PC-3 (cell line): Measurements from ENCODE around the gene SETBP1.

Source experiments
- EZH2 ChIP-seq: fragments of 300-600 bp; sonication (generic); IDR thresholded peaks from one replicate; pipeline ENCODE4 v1.6.1; 2017; ENCODE audit warnings: antibody characterized with exemption, mild to moderate bottlenecking, low read length; ENCODE audit not compliant: unreplicated experiment
- TF ChIP-seq, protein P1 (sequence below): fragments of 300-600 bp; sonication (generic); conservative IDR thresholded peaks from 2 replicates; pipeline ENCODE4 v1.5.1; 2017; ENCODE audit warnings: antibody characterized with exemption, low read depth, mild to moderate bottlenecking, low read length

DNA sequence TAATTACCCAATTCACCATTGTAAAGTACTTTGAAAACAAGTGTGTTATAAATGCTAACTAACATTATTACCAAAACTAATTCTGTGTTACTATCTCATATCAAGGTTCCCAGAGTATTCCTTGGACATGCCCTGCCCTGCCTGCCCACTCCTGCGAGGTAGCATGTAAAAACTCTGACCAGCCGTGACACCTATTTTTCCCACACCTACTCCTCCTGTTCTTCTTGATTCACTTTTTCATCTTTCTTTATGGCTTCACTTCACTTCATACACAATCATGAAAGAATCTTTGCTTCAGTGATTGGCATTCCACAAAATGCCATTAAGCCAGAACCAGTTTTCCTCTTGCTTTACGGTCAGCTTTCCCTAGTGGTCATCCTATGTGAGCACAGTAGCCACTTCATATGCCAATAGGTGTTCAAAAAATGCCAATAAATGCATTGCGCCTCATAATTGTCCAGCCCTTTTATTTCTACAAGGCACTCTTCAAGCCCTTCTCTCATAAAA lies 42.6 kb upstream of the SETBP1 start:
- TF ChIP-seq, protein P1, sequence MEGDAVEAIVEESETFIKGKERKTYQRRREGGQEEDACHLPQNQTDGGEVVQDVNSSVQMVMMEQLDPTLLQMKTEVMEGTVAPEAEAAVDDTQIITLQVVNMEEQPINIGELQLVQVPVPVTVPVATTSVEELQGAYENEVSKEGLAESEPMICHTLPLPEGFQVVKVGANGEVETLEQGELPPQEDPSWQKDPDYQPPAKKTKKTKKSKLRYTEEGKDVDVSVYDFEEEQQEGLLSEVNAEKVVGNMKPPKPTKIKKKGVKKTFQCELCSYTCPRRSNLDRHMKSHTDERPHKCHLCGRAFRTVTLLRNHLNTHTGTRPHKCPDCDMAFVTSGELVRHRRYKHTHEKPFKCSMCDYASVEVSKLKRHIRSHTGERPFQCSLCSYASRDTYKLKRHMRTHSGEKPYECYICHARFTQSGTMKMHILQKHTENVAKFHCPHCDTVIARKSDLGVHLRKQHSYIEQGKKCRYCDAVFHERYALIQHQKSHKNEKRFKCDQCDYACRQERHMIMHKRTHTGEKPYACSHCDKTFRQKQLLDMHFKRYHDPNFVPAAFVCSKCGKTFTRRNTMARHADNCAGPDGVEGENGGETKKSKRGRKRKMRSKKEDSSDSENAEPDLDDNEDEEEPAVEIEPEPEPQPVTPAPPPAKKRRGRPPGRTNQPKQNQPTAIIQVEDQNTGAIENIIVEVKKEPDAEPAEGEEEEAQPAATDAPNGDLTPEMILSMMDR: no peak
- no peak for TF ChIP-seq EZH2
